Hepatocyte (in vitro differentiated cells): ENCODE results near the gene ST6GAL1. TPM values are rescaled to one million over a fixed set of nuclear protein-coding genes. Genes with fewer than 3 reads are reported as not detected.
A peak's percentile ranks its signal among the peaks of the same experiment; 100 is the strongest.
"Not testable (repeated sequence)": the region's sequence is repeated elsewhere in the genome, so short reads cannot be mapped to it uniquely, and the experiment has no call there.

ENCODE experiments used
- DNase-seq: peaks from one replicate; pipeline ENCODE4 v3.0.0-alpha.2; 2016; ENCODE audit warnings: low spot score
- H2AFZ ChIP-seq: fragments of 200-600 bp; sonication (generic); 2 replicates; pipeline ENCODE4 v1.6.0; 2016; ENCODE audit warnings: antibody characterized with exemption, mild to moderate bottlenecking
- H3K27ac ChIP-seq: fragments of 200-600 bp; sonication (generic); 2 replicates; pipeline ENCODE4 v1.5.1; 2016; ENCODE audit warnings: mild to moderate bottlenecking
- H3K27me3 ChIP-seq: fragments of 200-600 bp; sonication (generic); 2 replicates; pipeline ENCODE4 v1.6.1; 2016
- H3K36me3 ChIP-seq: fragments of 200-600 bp; sonication (generic); replicated peaks from 2 replicates; pipeline ENCODE4 v1.5.1; 2016; ENCODE audit warnings: low read depth; ENCODE audit not compliant: insufficient read depth
- H3K4me1 ChIP-seq: fragments of 200-600 bp; sonication (generic); 2 replicates; pipeline ENCODE4 v1.5.1; 2016; ENCODE audit warnings: mild to moderate bottlenecking, moderate library complexity; ENCODE audit not compliant: insufficient read depth
- H3K4me2 ChIP-seq: fragments of 200-600 bp; sonication (generic); 2 replicates; pipeline ENCODE4 v1.6.0; 2016
- H3K4me3 ChIP-seq: fragments of 200-600 bp; sonication (generic); 2 replicates; pipeline ENCODE4 v1.5.1; 2016; ENCODE audit warnings: mild to moderate bottlenecking
- H3K79me2 ChIP-seq: fragments of 200-600 bp; sonication (generic); 2 replicates; pipeline ENCODE4 v1.6.0; 2017; ENCODE audit warnings: mild to moderate bottlenecking
- H3K9me2 ChIP-seq: fragments of 200-600 bp; sonication (generic); replicated peaks from 2 replicates; pipeline ENCODE4 v1.6.0; 2017; ENCODE audit warnings: mild to moderate bottlenecking; ENCODE audit not compliant: insufficient read depth
- H3K9me3 ChIP-seq: fragments of 200-600 bp; sonication (generic); 2 replicates; pipeline ENCODE4 v1.5.1; 2016; ENCODE audit warnings: low read depth, mild to moderate bottlenecking
- H4K20me1 ChIP-seq: fragments of 200-600 bp; sonication (generic); 2 replicates; pipeline ENCODE4 v1.6.0; 2016; ENCODE audit warnings: mild to moderate bottlenecking; ENCODE audit not compliant: insufficient read depth, poor library complexity, severe bottlenecking
- CTCF ChIP-seq: fragments of 200-600 bp; sonication (generic); IDR thresholded peaks from 2 replicates; pipeline ENCODE4 v1.5.1; 2016; ENCODE audit warnings: antibody characterized with exemption, mild to moderate bottlenecking; ENCODE audit not compliant: poor library complexity
- EZH2 ChIP-seq: fragments of 200-600 bp; sonication (generic); IDR thresholded peaks from 2 replicates; pipeline ENCODE4 v1.6.1; 2016; ENCODE audit warnings: antibody characterized with exemption, mild to moderate bottlenecking, borderline replicate concordance
- EZH2phosphoT487 ChIP-seq: fragments of 200-600 bp; sonication (generic); IDR thresholded peaks from one replicate; pipeline ENCODE4 v1.6.1; 2018; ENCODE audit warnings: antibody characterized with exemption, mild to moderate bottlenecking, low read depth, moderate library complexity; ENCODE audit not compliant: unreplicated experiment, severe bottlenecking
- WGBS: methylation state at CpG from one replicate; pipeline ENCODE4 v1.1.6; 2016; ENCODE audit warnings: low lambda C conversion rate; ENCODE audit errors: missing lambda C conversion rate; 5-methylcytosine and 5-hydroxymethylcytosine counted together
- polyA plus RNA-seq: library from polyadenylated mRNA; unstranded; fragments of >200 nt; fragmentation: Nextera tagmentation; extraction: Ambion mirVana; gene quantifications from 2 replicates; pipeline ENCODE4 v1.2.1, GENCODE V29; 2016
- total RNA-seq: library from RNA; depleted of rRNA; stranded (reverse); fragments of >200 nt; gene quantifications from 2 replicates; pipeline ENCODE4 v1.2.3, GENCODE V29; 2014

Gene ST6GAL1
- total and polyA plus RNA-seq, 2 experiments from 2014 or later = 57.5 to 109 TPM

GRCh38 chr3:186886202-186886981 is 43.9 kb upstream of the ST6GAL1 start:
- Histone ChIP-seq H3K36me3 (no peaks in the 10 kb centered on the region), H3K4me3 (no peak overlapping the region), H3K4me2 (no peak overlapping the region), H3K79me2 (no peaks in the 10 kb centered on the region), H2AFZ (no peak overlapping the region), H4K20me1 (no peaks in the 10 kb centered on the region), H3K4me1 (no peaks in the 10 kb centered on the region), H3K27me3 (no peaks in the 10 kb centered on the region), H3K9me3 (no peaks in the 10 kb centered on the region), H3K27ac (no peak overlapping the region), H3K9me2 (no peaks in the 10 kb centered on the region)
- WGBS = 73% methylated on average over 5 of the region's 5 CpGs
- TF ChIP-seq EZH2 (no peak), CTCF (no peak), EZH2phosphoT487 (no peak)
- no peak for DNase-seq

- H3K79me2 ChIP-seq, H3K4me3 ChIP-seq, H2AFZ ChIP-seq, H3K27me3 ChIP-seq, H3K27ac ChIP-seq, H4K20me1 ChIP-seq, H3K9me3 ChIP-seq, H3K4me2 ChIP-seq, DNase-seq, H3K36me3 ChIP-seq, H3K4me1 ChIP-seq, H3K9me2 ChIP-seq: not testable (repeated sequence)
- 35% methylated on average over 2 of the region's 5 CpGs for WGBS
These were observed 42.8 kb upstream of the ST6GAL1 start for GRCh38 chr3:186887507-186887938.

GRCh38 chr3:186888569-186888968 is 41.8 kb upstream of the ST6GAL1 start:
- Histone ChIP-seq H3K79me2 (no peaks in the 10 kb centered on the region), H3K9me3 (no peaks in the 10 kb centered on the region), H2AFZ (peak overlapping the region; percentile 22), H3K4me1 (no peaks in the 10 kb centered on the region), H3K36me3 (no peaks in the 10 kb centered on the region), H4K20me1 (no peaks in the 10 kb centered on the region), H3K27me3 (no peaks in the 10 kb centered on the region), H3K4me3 (no peak overlapping the region), H3K9me2 (no peaks in the 10 kb centered on the region), H3K27ac (no peak overlapping the region), H3K4me2 (no peak overlapping the region)
- peak; percentile 19 for DNase-seq
- no peak for TF ChIP-seq EZH2phosphoT487
- TF ChIP-seq EZH2 = no peak
- no peak for TF ChIP-seq CTCF
- WGBS = 28% methylated on average over 6 of the region's 6 CpGs

GRCh38 chr3:186889698-186890097 is 40.6 kb upstream of the ST6GAL1 start:
- not testable (repeated sequence) for H2AFZ ChIP-seq, H3K9me3 ChIP-seq, H3K36me3 ChIP-seq, H3K4me3 ChIP-seq, H3K4me1 ChIP-seq, H3K27ac ChIP-seq, H3K79me2 ChIP-seq, H3K27me3 ChIP-seq, DNase-seq, H4K20me1 ChIP-seq, H3K9me2 ChIP-seq, H3K4me2 ChIP-seq
- 96% methylated on average over 4 of the region's 4 CpGs for WGBS
